WTC11 (cell line): ENCODE results near the gene MITD1. TPM values are rescaled to one million over a fixed set of nuclear protein-coding genes. Genes with fewer than 3 reads are reported as not detected.

ENCODE experiments used
- ATAC-seq: fragments of 200-7000 bp; cut with Tn5 transposase; 2 replicates; pipeline ENCODE4 v1.10.0; 2021; ENCODE audit warnings: mild to moderate bottlenecking, moderate library complexity
- CTCF ChIA-PET: fragments of 300-600 bp; sonication (Branson Sonifier 250); formaldehyde crosslinking; loops from one replicate; lab custom pipeline; 2021; ENCODE audit warnings: antibody characterized with exemption; lab: Charles Lee
- POLR2A ChIA-PET: fragments of 350-600 bp; sonication (Branson Sonifier 250); formaldehyde crosslinking; loops from one replicate; lab custom pipeline; 2021; ENCODE audit warnings: antibody characterized with exemption; lab: Charles Lee
- DNase-seq: peaks from one replicate; pipeline ENCODE4 v3.0.0; 2021; ENCODE audit warnings: low spot score
- H3K27ac Mint-ChIP-seq: 2 replicates; pipeline ENCODE4 v1.8.0; 2021; ENCODE audit warnings: mixed read lengths
- H3K27me3 Mint-ChIP-seq: 2 replicates; pipeline ENCODE4 v1.8.0; 2021; ENCODE audit warnings: low read depth, mild to moderate bottlenecking, moderate library complexity, mixed read lengths
- H3K36me3 Mint-ChIP-seq: 2 replicates; pipeline ENCODE4 v1.8.0; 2021; ENCODE audit warnings: mixed read lengths
- H3K4me1 Mint-ChIP-seq: 2 replicates; pipeline ENCODE4 v1.8.0; 2022; ENCODE audit warnings: mixed read lengths
- H3K4me3 Mint-ChIP-seq: 2 replicates; pipeline ENCODE4 v1.8.0; 2021; ENCODE audit warnings: mild to moderate bottlenecking, moderate library complexity, mixed read lengths
- H3K9me3 Mint-ChIP-seq: 2 replicates; pipeline ENCODE4 v1.8.0; 2021; ENCODE audit warnings: mixed read lengths
- ATF1 ChIP-seq: sonication (generic); formaldehyde crosslinking; IDR thresholded peaks from 2 replicates; pipeline ENCODE4 v1.8.1; 2023; ENCODE audit warnings: mild to moderate bottlenecking, moderate library complexity, missing genetic modification reagents
- CREM ChIP-seq: sonication (generic); formaldehyde crosslinking; IDR thresholded peaks from 2 replicates; pipeline ENCODE4 v1.8.1; 2022; ENCODE audit warnings: mild to moderate bottlenecking, missing genetic modification reagents, moderate library complexity
- E2F5 ChIP-seq: sonication (generic); formaldehyde crosslinking; IDR thresholded peaks from 2 replicates; pipeline ENCODE4 v1.8.1; 2022; ENCODE audit warnings: mild to moderate bottlenecking, moderate library complexity, missing genetic modification reagents
- ESRRA ChIP-seq: sonication (generic); formaldehyde crosslinking; IDR thresholded peaks from 2 replicates; pipeline ENCODE4 v1.8.1; 2022; ENCODE audit warnings: mild to moderate bottlenecking, missing genetic modification reagents, borderline replicate concordance
- FOXP1 ChIP-seq: sonication (generic); formaldehyde crosslinking; IDR thresholded peaks from 2 replicates; pipeline ENCODE4 v1.8.0; 2022; ENCODE audit warnings: missing genetic modification reagents, mild to moderate bottlenecking, moderate library complexity, borderline replicate concordance
- GRHL2 ChIP-seq: fragments of 250-450 bp; sonication (Bioruptor Pico); IDR thresholded peaks from 2 replicates; pipeline ENCODE4 v1.8.0; 2022; ENCODE audit warnings: mild to moderate bottlenecking, moderate library complexity; ENCODE audit not compliant: insufficient replicate concordance, severe bottlenecking
- NFYB ChIP-seq: sonication (generic); formaldehyde crosslinking; conservative IDR thresholded peaks from 2 replicates; pipeline ENCODE4 v1.8.0; 2022; ENCODE audit warnings: low read depth, missing genetic modification reagents
- NR1H2 ChIP-seq: sonication (generic); formaldehyde crosslinking; IDR thresholded peaks from 2 replicates; pipeline ENCODE4 v1.9.0; 2021; ENCODE audit warnings: mild to moderate bottlenecking, moderate library complexity, missing genetic modification reagents
- PREB ChIP-seq: sonication (generic); formaldehyde crosslinking; IDR thresholded peaks from 2 replicates; pipeline ENCODE4 v1.8.1; 2022; ENCODE audit warnings: mild to moderate bottlenecking, missing genetic modification reagents, moderate library complexity, borderline replicate concordance
- RORB ChIP-seq: fragments of 250-450 bp; sonication (Bioruptor Pico); IDR thresholded peaks from 2 replicates; pipeline ENCODE4 v1.9.0; 2021; ENCODE audit warnings: mild to moderate bottlenecking
- SP1 ChIP-seq: sonication (generic); formaldehyde crosslinking; conservative IDR thresholded peaks from 2 replicates; pipeline ENCODE4 v1.8.1; 2022; ENCODE audit warnings: missing genetic modification reagents
- TEAD1 ChIP-seq: sonication (generic); formaldehyde crosslinking; IDR thresholded peaks from 2 replicates; pipeline ENCODE4 v1.8.0; 2022; ENCODE audit warnings: mild to moderate bottlenecking, missing genetic modification reagents
- USF1 ChIP-seq: sonication (generic); formaldehyde crosslinking; IDR thresholded peaks from 2 replicates; pipeline ENCODE4 v1.8.0; 2022; ENCODE audit warnings: mild to moderate bottlenecking, missing genetic modification reagents
- ZNF138 ChIP-seq: sonication (generic); formaldehyde crosslinking; conservative IDR thresholded peaks from 2 replicates; pipeline ENCODE4 v1.8.1; 2022; ENCODE audit warnings: mild to moderate bottlenecking, moderate library complexity, missing genetic modification reagents
- ZNF232 ChIP-seq: sonication (generic); formaldehyde crosslinking; IDR thresholded peaks from 2 replicates; pipeline ENCODE4 v1.8.0; 2022; ENCODE audit warnings: mild to moderate bottlenecking, missing genetic modification reagents
- ZNF416 ChIP-seq: fragments of 250-450 bp; sonication (Bioruptor Pico); IDR thresholded peaks from 2 replicates; pipeline ENCODE4 v1.9.0; 2021; ENCODE audit warnings: mild to moderate bottlenecking, inconsistent platforms
- total RNA-seq: library from RNA; stranded (reverse); gene quantifications from 3 replicates; pipeline ENCODE4 v1.2.3, GENCODE V29; 2021
- TF ChIP-seq, protein P1 (sequence below): sonication (generic); formaldehyde crosslinking; IDR thresholded peaks from 2 replicates; pipeline ENCODE4 v1.8.0; 2022; ENCODE audit warnings: mild to moderate bottlenecking, missing genetic modification reagents
- TF ChIP-seq, protein P2 (sequence below): sonication (generic); formaldehyde crosslinking; IDR thresholded peaks from 2 replicates; pipeline ENCODE4 v1.8.0; 2023; ENCODE audit warnings: mild to moderate bottlenecking, missing genetic modification reagents

The MITD1 gene
- total RNA-seq, 1 experiment from 2014 or later = 33.1 TPM

GRCh38 chr2:99169534-99169933, 11.3 kb downstream of the MITD1 start (continued):
- TF ChIP-seq PREB (no peak), TEAD1 (CRISPR knock-in tag) (no peak), CREM (CRISPR knock-in tag) (no peak), GRHL2 (no peak), SP1 (CRISPR knock-in tag) (no peak), ESRRA (CRISPR knock-in tag) (no peak), ZNF232 (CRISPR knock-in tag) (no peak)

GRCh38 chr2:99166218-99166617, 14.6 kb downstream of the MITD1 start:
- CTCF ChIA-PET = interaction anchor here (1.3 kb wide), 1 partner anchor 8 kb away, joined by 9 read pairs; no protein-coding TSS in a partner anchor

More at GRCh38 chr2:99166218-99166617, 14.6 kb downstream of the MITD1 start:
- ATAC-seq (no peak), DNase-seq (no peak)
- H3K4me3 Mint-ChIP-seq = no peak overlapping the region
- H3K36me3 Mint-ChIP-seq = peaks cover 27% of the 10 kb centered on the region
- no peaks in the 10 kb centered on the region for H3K4me1 Mint-ChIP-seq
- TF ChIP-seq, protein P1, sequence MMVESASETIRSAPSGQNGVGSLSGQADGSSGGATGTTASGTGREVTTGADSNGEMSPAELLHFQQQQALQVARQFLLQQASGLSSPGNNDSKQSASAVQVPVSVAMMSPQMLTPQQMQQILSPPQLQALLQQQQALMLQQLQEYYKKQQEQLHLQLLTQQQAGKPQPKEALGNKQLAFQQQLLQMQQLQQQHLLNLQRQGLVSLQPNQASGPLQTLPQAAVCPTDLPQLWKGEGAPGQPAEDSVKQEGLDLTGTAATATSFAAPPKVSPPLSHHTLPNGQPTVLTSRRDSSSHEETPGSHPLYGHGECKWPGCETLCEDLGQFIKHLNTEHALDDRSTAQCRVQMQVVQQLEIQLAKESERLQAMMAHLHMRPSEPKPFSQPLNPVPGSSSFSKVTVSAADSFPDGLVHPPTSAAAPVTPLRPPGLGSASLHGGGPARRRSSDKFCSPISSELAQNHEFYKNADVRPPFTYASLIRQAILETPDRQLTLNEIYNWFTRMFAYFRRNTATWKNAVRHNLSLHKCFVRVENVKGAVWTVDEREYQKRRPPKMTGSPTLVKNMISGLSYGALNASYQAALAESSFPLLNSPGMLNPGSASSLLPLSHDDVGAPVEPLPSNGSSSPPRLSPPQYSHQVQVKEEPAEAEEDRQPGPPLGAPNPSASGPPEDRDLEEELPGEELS (CRISPR knock-in tag) = no peak
- TF ChIP-seq NFYB (CRISPR knock-in tag) (no peak), USF1 (CRISPR knock-in tag) (no peak), ATF1 (CRISPR knock-in tag) (no peak), ZNF138 (CRISPR knock-in tag) (no peak), RORB (CRISPR knock-in tag) (no peak), E2F5 (CRISPR knock-in tag) (no peak), FOXP1 (CRISPR knock-in tag) (no peak), NR1H2 (no peak), ZNF416 (CRISPR knock-in tag) (no peak)
- TF ChIP-seq, protein P2, sequence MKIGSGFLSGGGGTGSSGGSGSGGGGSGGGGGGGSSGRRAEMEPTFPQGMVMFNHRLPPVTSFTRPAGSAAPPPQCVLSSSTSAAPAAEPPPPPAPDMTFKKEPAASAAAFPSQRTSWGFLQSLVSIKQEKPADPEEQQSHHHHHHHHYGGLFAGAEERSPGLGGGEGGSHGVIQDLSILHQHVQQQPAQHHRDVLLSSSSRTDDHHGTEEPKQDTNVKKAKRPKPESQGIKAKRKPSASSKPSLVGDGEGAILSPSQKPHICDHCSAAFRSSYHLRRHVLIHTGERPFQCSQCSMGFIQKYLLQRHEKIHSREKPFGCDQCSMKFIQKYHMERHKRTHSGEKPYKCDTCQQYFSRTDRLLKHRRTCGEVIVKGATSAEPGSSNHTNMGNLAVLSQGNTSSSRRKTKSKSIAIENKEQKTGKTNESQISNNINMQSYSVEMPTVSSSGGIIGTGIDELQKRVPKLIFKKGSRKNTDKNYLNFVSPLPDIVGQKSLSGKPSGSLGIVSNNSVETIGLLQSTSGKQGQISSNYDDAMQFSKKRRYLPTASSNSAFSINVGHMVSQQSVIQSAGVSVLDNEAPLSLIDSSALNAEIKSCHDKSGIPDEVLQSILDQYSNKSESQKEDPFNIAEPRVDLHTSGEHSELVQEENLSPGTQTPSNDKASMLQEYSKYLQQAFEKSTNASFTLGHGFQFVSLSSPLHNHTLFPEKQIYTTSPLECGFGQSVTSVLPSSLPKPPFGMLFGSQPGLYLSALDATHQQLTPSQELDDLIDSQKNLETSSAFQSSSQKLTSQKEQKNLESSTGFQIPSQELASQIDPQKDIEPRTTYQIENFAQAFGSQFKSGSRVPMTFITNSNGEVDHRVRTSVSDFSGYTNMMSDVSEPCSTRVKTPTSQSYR (CRISPR knock-in tag) = no peak
- H3K27me3 Mint-ChIP-seq = no peaks in the 10 kb centered on the region
- POLR2A ChIA-PET = no interaction called here
- H3K27ac Mint-ChIP-seq = no peak overlapping the region
- no peaks in the 10 kb centered on the region for H3K9me3 Mint-ChIP-seq
